Measurements from ENCODE around the gene COBL. TPM values are rescaled to one million over a fixed set of nuclear protein-coding genes. Genes with fewer than 3 reads are reported as not detected.

The COBL gene
- total RNA-seq, 4 donors from 2014 or later: 14.3 to 19.3 (median 15.9) TPM

GRCh38 chr7:51340029-51340838 is 23.6 kb upstream of the COBL start:
- Histone ChIP-seq H3K36me3 (no peaks in the 10 kb centered on the region), H3K27ac (no peak overlapping the region), H3K4me1 (no peaks in the 10 kb centered on the region), H3K9me3 (no peaks in the 10 kb centered on the region), H3K4me3 (replicated peaks in 1 of 3) (no peak overlapping the region), H3K27me3 (no peaks in the 10 kb centered on the region)
- WGBS, 2 donors: 66 to 68% methylated on average over 9 of the region's 9 CpGs
- TF ChIP-seq, protein P1, sequence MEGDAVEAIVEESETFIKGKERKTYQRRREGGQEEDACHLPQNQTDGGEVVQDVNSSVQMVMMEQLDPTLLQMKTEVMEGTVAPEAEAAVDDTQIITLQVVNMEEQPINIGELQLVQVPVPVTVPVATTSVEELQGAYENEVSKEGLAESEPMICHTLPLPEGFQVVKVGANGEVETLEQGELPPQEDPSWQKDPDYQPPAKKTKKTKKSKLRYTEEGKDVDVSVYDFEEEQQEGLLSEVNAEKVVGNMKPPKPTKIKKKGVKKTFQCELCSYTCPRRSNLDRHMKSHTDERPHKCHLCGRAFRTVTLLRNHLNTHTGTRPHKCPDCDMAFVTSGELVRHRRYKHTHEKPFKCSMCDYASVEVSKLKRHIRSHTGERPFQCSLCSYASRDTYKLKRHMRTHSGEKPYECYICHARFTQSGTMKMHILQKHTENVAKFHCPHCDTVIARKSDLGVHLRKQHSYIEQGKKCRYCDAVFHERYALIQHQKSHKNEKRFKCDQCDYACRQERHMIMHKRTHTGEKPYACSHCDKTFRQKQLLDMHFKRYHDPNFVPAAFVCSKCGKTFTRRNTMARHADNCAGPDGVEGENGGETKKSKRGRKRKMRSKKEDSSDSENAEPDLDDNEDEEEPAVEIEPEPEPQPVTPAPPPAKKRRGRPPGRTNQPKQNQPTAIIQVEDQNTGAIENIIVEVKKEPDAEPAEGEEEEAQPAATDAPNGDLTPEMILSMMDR (IDR thresholded peaks at IDR 0.05): no peak
- no peak for TF ChIP-seq POLR2A (IDR thresholded peaks at IDR 0.05)
- DNase-seq: no peak
- intact Hi-C loops (cut with DNase I): no loop called here

DNA sequence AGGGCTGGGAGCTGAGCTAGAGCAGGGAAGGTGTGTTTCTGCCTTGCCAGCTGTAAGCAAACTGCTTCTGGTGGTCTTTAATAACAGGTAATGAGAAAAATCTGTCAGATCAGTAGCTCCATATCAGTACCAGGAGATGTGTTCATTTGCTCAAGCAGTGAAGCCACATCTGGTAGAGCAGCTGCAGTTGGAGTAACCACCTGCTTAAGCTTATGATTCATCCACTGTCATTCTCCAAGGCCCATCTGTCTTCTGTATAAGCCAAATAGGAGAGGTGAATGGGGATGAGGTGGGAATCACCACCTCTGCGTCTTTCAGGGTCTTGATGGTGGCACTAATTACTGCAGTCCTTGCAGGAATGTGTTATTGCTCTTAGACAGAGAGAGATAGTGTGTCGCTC is 18.4 kb upstream of the COBL start:
- no peak overlapping the region for H3K27ac ChIP-seq
- 100% methylated on average over 2 of the region's 2 CpGs for WGBS, 2 donors
- no peaks in the 10 kb centered on the region for H3K27me3 ChIP-seq
- TF ChIP-seq, protein P1 (IDR thresholded peaks at IDR 0.05): no peak
- TF ChIP-seq POLR2A (IDR thresholded peaks at IDR 0.05): no peak
- no peaks in the 10 kb centered on the region for H3K4me1 ChIP-seq
- DNase-seq: no peak
- no peak overlapping the region for H3K4me3 ChIP-seq (replicated peaks in 1 of 3)
- no peaks in the 10 kb centered on the region for H3K36me3 ChIP-seq
- H3K9me3 ChIP-seq: no peaks in the 10 kb centered on the region
- intact Hi-C loops (cut with DNase I): no loop called here

- H3K27me3 ChIP-seq: no peaks in the 10 kb centered on the region
- H3K4me3 ChIP-seq (replicated peaks in 1 of 3): no peak overlapping the region
- WGBS, 2 donors: 85 to 90% methylated on average over 4 of the region's 4 CpGs
- DNase-seq: no peak
- H3K9me3 ChIP-seq: no peaks in the 10 kb centered on the region
- H3K27ac ChIP-seq: no peak overlapping the region
- intact Hi-C loops (cut with DNase I): no loop called here
- H3K36me3 ChIP-seq: no peaks in the 10 kb centered on the region
- H3K4me1 ChIP-seq: no peaks in the 10 kb centered on the region
- TF ChIP-seq, protein P1 (IDR thresholded peaks at IDR 0.05): no peak
- no peak for TF ChIP-seq POLR2A (IDR thresholded peaks at IDR 0.05)
Measured at GRCh38 chr7:51329696-51330263, 13.2 kb upstream of the COBL start.

DNA sequence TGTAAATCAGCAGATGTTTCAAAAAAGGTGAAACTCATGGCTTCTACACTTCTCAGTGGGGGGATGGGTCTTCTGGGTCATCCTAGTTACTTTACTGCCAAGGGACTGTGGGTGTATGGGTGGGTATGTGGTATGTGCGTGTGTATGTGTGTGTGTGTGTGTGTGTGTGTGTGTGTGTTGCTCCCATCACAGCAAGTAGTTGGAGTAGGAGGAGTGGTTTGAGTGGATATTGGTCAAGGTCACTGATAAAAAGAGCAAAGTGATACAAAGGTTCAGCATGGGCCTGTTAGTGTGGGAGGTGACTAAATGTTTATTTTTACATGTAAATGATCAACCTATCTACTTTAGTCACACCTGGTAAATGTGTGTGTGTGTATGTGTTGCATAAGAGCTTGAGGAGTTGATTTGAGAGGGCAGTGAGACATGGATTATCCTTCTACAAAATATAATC is 11.8 kb upstream of the COBL start:
- Histone ChIP-seq H3K36me3 (no peaks in the 10 kb centered on the region), H3K27me3 (no peaks in the 10 kb centered on the region), H3K4me3 (replicated peaks in 1 of 3) (no peak overlapping the region), H3K4me1 (no peaks in the 10 kb centered on the region), H3K9me3 (no peaks in the 10 kb centered on the region), H3K27ac (no peak overlapping the region)
- 82 to 86% methylated on average over 1 of the region's 1 CpG for WGBS, 2 donors
- DNase-seq: no peak
- intact Hi-C loops (cut with DNase I): no loop called here
- TF ChIP-seq POLR2A (IDR thresholded peaks at IDR 0.05): no peak
- TF ChIP-seq, protein P1 (IDR thresholded peaks at IDR 0.05): no peak

DNA sequence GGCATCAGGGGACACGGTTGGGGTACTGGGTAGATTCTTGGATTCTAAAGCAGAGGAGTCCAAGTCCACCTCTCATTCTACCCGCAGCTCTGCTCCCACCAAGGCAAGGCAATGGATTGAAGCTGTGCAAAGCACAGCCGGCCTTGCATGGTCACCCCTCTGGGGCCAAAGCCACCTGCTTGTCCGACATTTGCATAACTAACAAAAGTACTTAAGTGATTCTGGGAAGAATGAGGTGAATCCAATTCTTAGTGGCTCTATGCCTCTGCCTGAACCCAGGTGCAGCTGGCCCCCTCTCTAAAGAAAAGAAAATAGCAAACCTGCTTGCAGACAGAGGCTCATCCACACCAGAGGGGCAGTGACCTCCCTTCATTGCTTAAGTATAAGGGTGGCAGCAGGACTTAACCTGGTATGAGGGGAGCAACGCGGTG is 10.7 kb upstream of the COBL start:
- Histone ChIP-seq H3K9me3 (no peaks in the 10 kb centered on the region), H3K27ac (no peak overlapping the region), H3K4me3 (replicated peaks in 1 of 3) (no peak overlapping the region), H3K36me3 (no peaks in the 10 kb centered on the region), H3K4me1 (no peaks in the 10 kb centered on the region), H3K27me3 (no peaks in the 10 kb centered on the region)
- TF ChIP-seq, protein P1 (IDR thresholded peaks at IDR 0.05): no peak
- TF ChIP-seq POLR2A (IDR thresholded peaks at IDR 0.05): no peak
- intact Hi-C loops (cut with DNase I): no loop called here
- DNase-seq: no peak
- 41 to 61% methylated on average over 6 of the region's 6 CpGs for WGBS, 2 donors
